Sigmoid colon (tissue), 4 donors: ENCODE data around the gene MAP4K5.

Experiments used
- EP300 ChIP-seq, 4 donors: sonication (generic); formaldehyde crosslinking; IDR thresholded peaks; one replicate each; pipeline ENCODE4 v1.6.1; 2017; ENCODE audit warnings: antibody characterized with exemption in 4 of 4
- POLR2A ChIP-seq, 2 donors: fragments of 450-650 bp; IDR thresholded peaks; one replicate each; pipeline ENCODE4 v1.6.1; 2016; ENCODE audit warnings: antibody characterized with exemption in 2 of 2, mild to moderate bottlenecking in 2 of 2, moderate library complexity in 2 of 2
- TF ChIP-seq, protein P1 (sequence below), 4 experiments: fragments of 450-650 bp in 3 of 4; fragments of 200-600 bp in 1 of 4; IDR thresholded peaks; one replicate each; pipeline ENCODE4 v1.5.1; 2016 to 2019; ENCODE audit warnings: antibody characterized with exemption in 4 of 4, mild to moderate bottlenecking in 3 of 4, moderate library complexity in 2 of 4

DNA sequence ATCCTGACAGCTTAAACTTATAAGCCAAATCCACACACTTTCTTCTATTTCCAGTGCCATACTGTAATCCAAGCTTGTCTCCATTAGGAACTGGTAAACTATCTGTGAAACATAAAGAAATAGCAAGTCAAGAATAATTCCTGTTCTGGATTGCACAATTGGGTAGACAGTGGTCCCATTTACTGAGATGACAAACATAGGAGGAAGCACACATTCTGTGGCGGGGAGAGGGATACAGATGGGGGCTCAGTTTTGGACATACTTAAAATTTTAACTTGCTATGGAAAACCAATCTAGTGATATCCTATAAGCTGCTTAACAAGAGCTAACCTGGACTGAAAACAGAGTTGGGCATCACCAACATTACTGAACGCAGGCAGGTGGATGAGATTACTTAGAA lies 16.3 kb downstream of the MAP4K5 start:
- TF ChIP-seq, protein P1, sequence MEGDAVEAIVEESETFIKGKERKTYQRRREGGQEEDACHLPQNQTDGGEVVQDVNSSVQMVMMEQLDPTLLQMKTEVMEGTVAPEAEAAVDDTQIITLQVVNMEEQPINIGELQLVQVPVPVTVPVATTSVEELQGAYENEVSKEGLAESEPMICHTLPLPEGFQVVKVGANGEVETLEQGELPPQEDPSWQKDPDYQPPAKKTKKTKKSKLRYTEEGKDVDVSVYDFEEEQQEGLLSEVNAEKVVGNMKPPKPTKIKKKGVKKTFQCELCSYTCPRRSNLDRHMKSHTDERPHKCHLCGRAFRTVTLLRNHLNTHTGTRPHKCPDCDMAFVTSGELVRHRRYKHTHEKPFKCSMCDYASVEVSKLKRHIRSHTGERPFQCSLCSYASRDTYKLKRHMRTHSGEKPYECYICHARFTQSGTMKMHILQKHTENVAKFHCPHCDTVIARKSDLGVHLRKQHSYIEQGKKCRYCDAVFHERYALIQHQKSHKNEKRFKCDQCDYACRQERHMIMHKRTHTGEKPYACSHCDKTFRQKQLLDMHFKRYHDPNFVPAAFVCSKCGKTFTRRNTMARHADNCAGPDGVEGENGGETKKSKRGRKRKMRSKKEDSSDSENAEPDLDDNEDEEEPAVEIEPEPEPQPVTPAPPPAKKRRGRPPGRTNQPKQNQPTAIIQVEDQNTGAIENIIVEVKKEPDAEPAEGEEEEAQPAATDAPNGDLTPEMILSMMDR (IDR thresholded peaks at IDR 0.05), result no peak
- no peak for TF ChIP-seq POLR2A (IDR thresholded peaks at IDR 0.05)
- no peak for TF ChIP-seq EP300 (IDR thresholded peaks at IDR 0.05)
